Fibroblast of villous mesenchyme (primary cell): ENCODE data around the gene DCDC2B. TPM values are rescaled to one million over a fixed set of nuclear protein-coding genes. Genes with fewer than 3 reads are reported as not detected.
"Not testable (repeated sequence)": the region's sequence is repeated elsewhere in the genome, so short reads cannot be mapped to it uniquely, and the experiment has no call there.

Experiments
- DNase-seq: peaks from one replicate; pipeline ENCODE4 v3.0.0-alpha.2; 2010; ENCODE audit warnings: low read depth
- H3K4me3 ChIP-seq: 2 replicates; pipeline ENCODE4 v1.5.1; 2011; ENCODE audit warnings: low read depth, mild to moderate bottlenecking, low read length
- CTCF ChIP-seq: IDR thresholded peaks from 2 replicates; pipeline ENCODE4 v1.5.1; 2012; ENCODE audit warnings: low read depth, mild to moderate bottlenecking, low read length; ENCODE audit not compliant: insufficient read depth
- total RNA-seq: library from RNA; depleted of rRNA; stranded (reverse); fragments of >200 nt; gene quantifications from 2 replicates; pipeline ENCODE4 v1.2.3, GENCODE V29; 2012

DCDC2B gene
- total RNA-seq, 1 donor: not detected

- no peak for TF ChIP-seq CTCF
- no peak overlapping the region for H3K4me3 ChIP-seq
- no peak for DNase-seq
These were observed 47.8 kb downstream of the DCDC2B start for GRCh38 chr1:32256473-32257226.

- TF ChIP-seq CTCF: no peak
- H3K4me3 ChIP-seq: no peak overlapping the region
- no peak for DNase-seq
These were observed 48.3 kb downstream of the DCDC2B start for GRCh38 chr1:32257227-32257508.

- DNase-seq, H3K4me3 ChIP-seq: not testable (repeated sequence)
These were observed 54.3 kb downstream of the DCDC2B start for GRCh38 chr1:32263236-32263593.

GRCh38 chr1:32263744-32264143 lies 54.9 kb downstream of the DCDC2B start:
- DNase-seq: no peak
- no peak overlapping the region for H3K4me3 ChIP-seq
- TF ChIP-seq CTCF: no peak

Other genes starting within 250 kb of the DCDC2B start
- gene KHDRBS1, start 195.2 kb upstream of the DCDC2B start, total RNA-seq: 50.3 and 51.0 TPM in 2 replicates
- 5.6 and 5.8 TPM in 2 replicates for gene TMEM39B, start 136.2 kb upstream of the DCDC2B start, total RNA-seq
- gene KPNA6, start 101.0 kb upstream of the DCDC2B start, total RNA-seq: 61.8 and 96.7 TPM in 2 replicates
- 105 and 128 TPM in 2 replicates for gene TXLNA, start 29.4 kb upstream of the DCDC2B start, total RNA-seq
- 22.5 and 30.3 TPM in 2 replicates for gene CCDC28B, start 8.5 kb upstream of the DCDC2B start, total RNA-seq
- 0.86 and 2.3 TPM in 2 replicates for gene IQCC, start 3.4 kb upstream of the DCDC2B start, total RNA-seq
- gene TMEM234, start 13.3 kb downstream of the DCDC2B start, total RNA-seq: 21.6 and 23.8 TPM in 2 replicates
- 264 and 280 TPM in 2 replicates for gene EIF3I, start 13.3 kb downstream of the DCDC2B start, total RNA-seq
- gene FAM167B, start 38.1 kb downstream of the DCDC2B start, total RNA-seq: 0.97 and 5.2 TPM in 2 replicates
- gene LCK, start 42.2 kb downstream of the DCDC2B start, total RNA-seq: 0.43 TPM in 1 of 2 replicates, not detected in the other
- 67.6 and 95.0 TPM in 2 replicates for gene HDAC1, start 83.0 kb downstream of the DCDC2B start, total RNA-seq
- 30.9 and 32.4 TPM in 2 replicates for gene MARCKSL1, start 127.1 kb downstream of the DCDC2B start, total RNA-seq
- gene FAM229A, start 153.4 kb downstream of the DCDC2B start, total RNA-seq: 1.3 TPM in 2 replicates
- gene TSSK3, start 153.4 kb downstream of the DCDC2B start, total RNA-seq: 0.86 and 0.97 TPM in 2 replicates
- gene BSDC1, start 185.4 kb downstream of the DCDC2B start, total RNA-seq: 58.3 and 76.4 TPM in 2 replicates